ENCODE results near the gene PSPH.
A peak's percentile ranks its signal among the peaks of the same experiment; 100 is the strongest.

Gene PSPH

DNA sequence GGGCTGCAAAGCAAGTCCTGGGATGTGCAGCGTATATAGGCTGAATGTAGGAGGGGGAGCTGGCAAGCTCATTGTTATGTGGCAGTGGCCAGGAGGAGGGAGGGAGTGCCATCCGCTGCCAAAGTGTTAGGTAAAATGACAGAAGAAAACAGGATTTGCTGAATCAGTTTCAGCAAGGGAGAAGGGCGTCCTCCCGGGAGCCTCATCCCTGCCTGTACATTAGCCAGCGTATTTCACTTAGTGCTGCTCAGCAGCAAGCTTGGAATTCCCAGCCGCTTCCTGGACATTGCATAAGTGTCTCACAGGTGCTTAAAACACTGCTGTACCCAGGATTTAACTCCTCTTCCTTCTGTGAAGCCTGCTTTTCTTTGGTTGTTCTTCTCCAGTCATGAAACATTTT, 84.4 kb downstream of the PSPH start:
- DNase-seq (ENCODE audit: low read depth in 1 of 2, low spot score in 1 of 2): peak in 1 of 2 experiments; percentile 60
- no peak for TF ChIP-seq JUND (IDR thresholded peaks at IDR 0.05; ENCODE audit: low read depth)
- in situ Hi-C loops (cut with HindIII; ENCODE audit: low pct_unique_long_range_greater_than_20kb, low sequenced_read_pairs): no loop called here

DNA sequence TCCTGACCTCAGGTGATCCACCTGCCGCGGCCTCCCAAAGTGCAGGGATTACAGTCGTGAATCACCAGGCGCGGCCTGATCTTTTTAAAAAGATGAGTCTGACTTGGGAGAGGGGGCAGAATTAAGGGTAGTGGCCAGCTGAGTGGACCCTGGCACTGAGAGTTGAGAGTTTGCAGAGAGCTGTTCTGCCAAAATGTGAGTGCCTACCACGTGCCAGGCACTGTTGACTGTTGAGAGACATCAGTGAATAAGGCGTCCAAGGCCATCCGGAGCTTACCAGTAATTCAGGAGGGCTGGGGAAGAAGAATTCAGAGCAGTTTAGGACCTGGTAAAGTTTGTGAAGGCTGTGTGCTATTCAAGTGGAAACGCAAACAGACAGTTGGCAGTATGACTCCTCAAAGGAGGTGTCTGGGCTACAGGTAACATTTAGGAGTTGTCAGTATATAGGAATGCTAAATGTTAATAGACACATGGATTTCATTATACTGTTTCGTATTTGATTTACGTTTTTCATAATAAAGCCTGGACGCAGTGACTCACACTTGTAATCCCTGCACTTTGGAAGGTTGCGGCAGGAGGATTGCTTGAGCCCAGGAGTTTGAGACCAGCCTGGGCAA, 85.3 kb downstream of the PSPH start:
- in situ Hi-C loops (cut with HindIII; ENCODE audit: low pct_unique_long_range_greater_than_20kb, low sequenced_read_pairs): no loop called here
- peak in 1 of 2 experiments; percentile 79 for DNase-seq (ENCODE audit: low read depth in 1 of 2, low spot score in 1 of 2)
- no peak for TF ChIP-seq JUND (IDR thresholded peaks at IDR 0.05; ENCODE audit: low read depth)

DNA sequence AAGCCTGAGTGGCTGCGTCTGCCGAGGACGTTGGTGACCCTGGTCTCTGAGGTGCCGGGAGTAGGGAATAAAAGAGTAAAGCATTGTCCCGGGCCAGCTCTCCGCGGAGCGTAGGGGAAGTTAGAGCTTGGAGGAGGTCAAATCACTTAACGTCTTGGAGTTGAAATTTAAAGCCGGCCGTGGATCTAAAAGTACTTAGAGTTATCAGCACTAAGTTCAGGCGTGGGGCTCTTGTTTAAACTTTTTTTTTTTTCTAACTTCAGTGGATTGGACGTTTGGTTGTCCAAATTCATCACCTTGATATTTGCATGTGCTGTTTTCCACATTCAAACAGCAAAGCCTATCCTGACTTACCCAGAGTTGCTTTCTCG, 86.2 kb downstream of the PSPH start:
- no peak for TF ChIP-seq JUND (IDR thresholded peaks at IDR 0.05; ENCODE audit: low read depth)
- in situ Hi-C loops (cut with HindIII; ENCODE audit: low pct_unique_long_range_greater_than_20kb, low sequenced_read_pairs): no loop called here
- peak in 1 of 2 experiments; percentile 58 for DNase-seq (ENCODE audit: low read depth in 1 of 2, low spot score in 1 of 2)

DNA sequence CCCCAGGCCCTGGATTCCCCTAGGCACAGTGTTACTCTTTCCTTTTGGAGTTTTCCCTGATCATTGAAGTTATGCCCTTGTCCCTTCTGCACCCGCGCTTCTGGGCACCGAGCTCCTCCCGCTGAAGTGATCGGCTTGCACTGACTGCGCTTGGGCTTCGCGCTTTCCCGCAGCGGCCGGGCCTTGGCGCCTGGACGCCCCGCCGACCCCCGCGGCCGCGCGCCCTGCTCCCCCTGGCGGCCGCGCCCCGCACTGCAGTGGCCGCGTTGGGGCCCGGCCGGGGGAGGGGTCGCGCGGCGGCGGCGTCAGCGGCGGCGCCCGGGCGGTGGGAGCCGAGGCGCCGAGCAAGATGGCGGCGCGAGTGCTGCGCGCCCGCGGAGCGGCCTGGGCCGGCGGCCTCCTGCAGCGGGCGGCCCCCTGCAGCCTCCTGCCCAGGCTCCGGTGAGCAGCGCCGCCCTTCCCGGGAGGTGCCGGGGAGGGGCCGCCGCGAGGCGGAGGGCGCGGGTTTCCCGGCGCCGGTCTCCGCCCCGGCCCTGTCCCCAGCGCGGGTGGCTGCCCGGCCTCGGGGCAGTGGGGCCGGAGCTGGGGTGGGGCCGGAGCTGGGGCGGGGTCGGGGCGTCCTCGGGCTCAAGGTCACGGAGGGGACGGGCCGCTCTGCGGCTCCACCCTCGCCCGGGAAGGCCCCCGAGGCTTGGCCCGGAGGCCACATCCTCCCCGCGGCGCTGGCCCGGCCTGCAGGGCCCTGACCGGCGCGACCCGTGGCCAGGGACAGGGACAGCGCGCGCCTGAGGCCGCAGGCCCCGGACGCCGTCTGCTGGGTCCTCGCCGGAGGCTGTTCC, 86.8 kb downstream of the PSPH start, which contains the start of gene NIPSNAP2:
Gene NIPSNAP2 (plus strand): TSS at position 325 of the 839 bp plus-strand sequence. CDS start 25 bp downstream, at position 350.
- peak; percentile 61 to 82 for DNase-seq (ENCODE audit: low read depth in 1 of 2, low spot score in 1 of 2)
- in situ Hi-C loops (cut with HindIII; ENCODE audit: low pct_unique_long_range_greater_than_20kb, low sequenced_read_pairs): no loop called here

GRCh38 chr7:55963584-55964168, 87.6 kb downstream of the PSPH start:
- no peak for DNase-seq (ENCODE audit: low read depth in 1 of 2, low spot score in 1 of 2)
- in situ Hi-C loops (cut with HindIII; ENCODE audit: low pct_unique_long_range_greater_than_20kb, low sequenced_read_pairs): no loop called here
- TF ChIP-seq JUND (IDR thresholded peaks at IDR 0.05; ENCODE audit: low read depth): no peak

More for the DNA sequence above, 86.8 kb downstream of the PSPH start, which contains the start of gene NIPSNAP2:
- TF ChIP-seq JUND (IDR thresholded peaks at IDR 0.05; ENCODE audit: low read depth): no peak

DNA sequence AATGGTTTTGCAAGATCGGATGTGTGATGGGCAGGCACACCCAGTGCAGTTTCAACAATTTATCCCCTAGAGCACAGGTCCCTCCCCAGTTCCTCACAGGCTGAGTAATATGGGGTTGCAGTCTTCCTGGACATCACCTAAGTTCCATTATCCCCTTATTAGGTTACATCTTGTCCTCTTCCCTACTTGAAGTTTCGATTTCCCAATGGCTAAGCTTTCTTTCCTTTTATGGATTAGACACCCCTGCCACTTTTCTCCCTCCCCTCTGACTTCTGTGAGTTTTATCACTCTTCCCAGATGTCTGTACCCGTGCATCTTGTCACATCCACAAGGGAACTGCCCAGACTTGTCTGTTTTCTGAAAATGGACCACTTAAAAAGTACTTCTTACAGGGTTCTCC, 89.2 kb downstream of the PSPH start:
- in situ Hi-C loops (cut with HindIII; ENCODE audit: low pct_unique_long_range_greater_than_20kb, low sequenced_read_pairs): no loop called here
- no peak for TF ChIP-seq JUND (IDR thresholded peaks at IDR 0.05; ENCODE audit: low read depth)
- no peak for DNase-seq (ENCODE audit: low read depth in 1 of 2, low spot score in 1 of 2)

All from T47D (cell line).